Measurements from ENCODE around the gene CD247.

DNA sequence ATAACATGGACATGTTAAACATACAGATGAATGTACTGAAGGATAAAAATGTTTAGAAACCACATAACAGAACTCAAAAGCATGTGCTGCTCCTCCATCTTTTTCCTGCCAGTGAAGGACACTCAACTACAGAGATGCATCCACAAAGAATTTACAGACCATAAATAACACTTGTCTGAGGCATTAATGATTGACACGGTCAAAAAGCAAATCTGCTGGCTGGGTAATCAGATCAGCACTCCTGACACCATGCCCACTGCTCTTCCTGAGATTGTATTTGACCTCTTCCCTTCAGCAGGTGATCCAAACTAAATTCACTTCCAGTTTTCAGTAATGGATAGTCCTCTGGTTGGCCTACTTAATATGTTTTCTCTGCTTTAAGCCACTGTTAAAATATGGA lies 28.6 kb upstream of the CD247 start:
- TF ChIP-seq ETV6 (conservative IDR thresholded peaks at IDR 0.05 in 1 of 2, IDR thresholded peaks at IDR 0.05 in 1 of 2; ENCODE audit: borderline replicate concordance in 1 of 2, low read depth in 1 of 2) (no peak), EGR1 (IDR thresholded peaks at IDR 0.05; ENCODE audit: borderline replicate concordance in 1 of 2, low read depth in 2 of 2, low read length in 2 of 2) (no peak), POLR2A (IDR thresholded peaks at IDR 0.05; ENCODE audit: low read depth, low read length) (no peak), EZH2 (IDR thresholded peaks at IDR 0.05; ENCODE audit: borderline replicate concordance, control insufficient read depth, low read depth, low read length) (no peak), JUND (IDR thresholded peaks at IDR 0.05; ENCODE audit: low read depth, low read length) (no peak), FOXK2 (IDR thresholded peaks at IDR 0.05) (no peak), HDAC2 (IDR thresholded peaks at IDR 0.05) (no peak), YY1 (IDR thresholded peaks at IDR 0.05; ENCODE audit: low read depth, low read length) (no peak), ZNF217 (IDR thresholded peaks at IDR 0.05) (no peak), CHD2 (IDR thresholded peaks at IDR 0.05; ENCODE audit: borderline replicate concordance, low read depth, low read length) (no peak)
- TF ChIP-seq, protein P1, sequence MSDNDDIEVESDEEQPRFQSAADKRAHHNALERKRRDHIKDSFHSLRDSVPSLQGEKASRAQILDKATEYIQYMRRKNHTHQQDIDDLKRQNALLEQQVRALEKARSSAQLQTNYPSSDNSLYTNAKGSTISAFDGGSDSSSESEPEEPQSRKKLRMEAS (IDR thresholded peaks at IDR 0.05; ENCODE audit: low read depth, low read length): no peak
- TF ChIP-seq, protein P2, sequence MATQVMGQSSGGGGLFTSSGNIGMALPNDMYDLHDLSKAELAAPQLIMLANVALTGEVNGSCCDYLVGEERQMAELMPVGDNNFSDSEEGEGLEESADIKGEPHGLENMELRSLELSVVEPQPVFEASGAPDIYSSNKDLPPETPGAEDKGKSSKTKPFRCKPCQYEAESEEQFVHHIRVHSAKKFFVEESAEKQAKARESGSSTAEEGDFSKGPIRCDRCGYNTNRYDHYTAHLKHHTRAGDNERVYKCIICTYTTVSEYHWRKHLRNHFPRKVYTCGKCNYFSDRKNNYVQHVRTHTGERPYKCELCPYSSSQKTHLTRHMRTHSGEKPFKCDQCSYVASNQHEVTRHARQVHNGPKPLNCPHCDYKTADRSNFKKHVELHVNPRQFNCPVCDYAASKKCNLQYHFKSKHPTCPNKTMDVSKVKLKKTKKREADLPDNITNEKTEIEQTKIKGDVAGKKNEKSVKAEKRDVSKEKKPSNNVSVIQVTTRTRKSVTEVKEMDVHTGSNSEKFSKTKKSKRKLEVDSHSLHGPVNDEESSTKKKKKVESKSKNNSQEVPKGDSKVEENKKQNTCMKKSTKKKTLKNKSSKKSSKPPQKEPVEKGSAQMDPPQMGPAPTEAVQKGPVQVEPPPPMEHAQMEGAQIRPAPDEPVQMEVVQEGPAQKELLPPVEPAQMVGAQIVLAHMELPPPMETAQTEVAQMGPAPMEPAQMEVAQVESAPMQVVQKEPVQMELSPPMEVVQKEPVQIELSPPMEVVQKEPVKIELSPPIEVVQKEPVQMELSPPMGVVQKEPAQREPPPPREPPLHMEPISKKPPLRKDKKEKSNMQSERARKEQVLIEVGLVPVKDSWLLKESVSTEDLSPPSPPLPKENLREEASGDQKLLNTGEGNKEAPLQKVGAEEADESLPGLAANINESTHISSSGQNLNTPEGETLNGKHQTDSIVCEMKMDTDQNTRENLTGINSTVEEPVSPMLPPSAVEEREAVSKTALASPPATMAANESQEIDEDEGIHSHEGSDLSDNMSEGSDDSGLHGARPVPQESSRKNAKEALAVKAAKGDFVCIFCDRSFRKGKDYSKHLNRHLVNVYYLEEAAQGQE (IDR thresholded peaks at IDR 0.05; ENCODE audit: low read depth, low read length): no peak
- TF ChIP-seq, protein P3, sequence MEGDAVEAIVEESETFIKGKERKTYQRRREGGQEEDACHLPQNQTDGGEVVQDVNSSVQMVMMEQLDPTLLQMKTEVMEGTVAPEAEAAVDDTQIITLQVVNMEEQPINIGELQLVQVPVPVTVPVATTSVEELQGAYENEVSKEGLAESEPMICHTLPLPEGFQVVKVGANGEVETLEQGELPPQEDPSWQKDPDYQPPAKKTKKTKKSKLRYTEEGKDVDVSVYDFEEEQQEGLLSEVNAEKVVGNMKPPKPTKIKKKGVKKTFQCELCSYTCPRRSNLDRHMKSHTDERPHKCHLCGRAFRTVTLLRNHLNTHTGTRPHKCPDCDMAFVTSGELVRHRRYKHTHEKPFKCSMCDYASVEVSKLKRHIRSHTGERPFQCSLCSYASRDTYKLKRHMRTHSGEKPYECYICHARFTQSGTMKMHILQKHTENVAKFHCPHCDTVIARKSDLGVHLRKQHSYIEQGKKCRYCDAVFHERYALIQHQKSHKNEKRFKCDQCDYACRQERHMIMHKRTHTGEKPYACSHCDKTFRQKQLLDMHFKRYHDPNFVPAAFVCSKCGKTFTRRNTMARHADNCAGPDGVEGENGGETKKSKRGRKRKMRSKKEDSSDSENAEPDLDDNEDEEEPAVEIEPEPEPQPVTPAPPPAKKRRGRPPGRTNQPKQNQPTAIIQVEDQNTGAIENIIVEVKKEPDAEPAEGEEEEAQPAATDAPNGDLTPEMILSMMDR (IDR thresholded peaks at IDR 0.05 in 2 of 3, conservative IDR thresholded peaks at IDR 0.05 in 1 of 3; ENCODE audit: control insufficient read depth in 2 of 3, extremely low read depth in 1 of 3, insufficient read depth in 1 of 3, low read depth in 3 of 3, low read length in 3 of 3): no peak
- TF ChIP-seq, protein P4, sequence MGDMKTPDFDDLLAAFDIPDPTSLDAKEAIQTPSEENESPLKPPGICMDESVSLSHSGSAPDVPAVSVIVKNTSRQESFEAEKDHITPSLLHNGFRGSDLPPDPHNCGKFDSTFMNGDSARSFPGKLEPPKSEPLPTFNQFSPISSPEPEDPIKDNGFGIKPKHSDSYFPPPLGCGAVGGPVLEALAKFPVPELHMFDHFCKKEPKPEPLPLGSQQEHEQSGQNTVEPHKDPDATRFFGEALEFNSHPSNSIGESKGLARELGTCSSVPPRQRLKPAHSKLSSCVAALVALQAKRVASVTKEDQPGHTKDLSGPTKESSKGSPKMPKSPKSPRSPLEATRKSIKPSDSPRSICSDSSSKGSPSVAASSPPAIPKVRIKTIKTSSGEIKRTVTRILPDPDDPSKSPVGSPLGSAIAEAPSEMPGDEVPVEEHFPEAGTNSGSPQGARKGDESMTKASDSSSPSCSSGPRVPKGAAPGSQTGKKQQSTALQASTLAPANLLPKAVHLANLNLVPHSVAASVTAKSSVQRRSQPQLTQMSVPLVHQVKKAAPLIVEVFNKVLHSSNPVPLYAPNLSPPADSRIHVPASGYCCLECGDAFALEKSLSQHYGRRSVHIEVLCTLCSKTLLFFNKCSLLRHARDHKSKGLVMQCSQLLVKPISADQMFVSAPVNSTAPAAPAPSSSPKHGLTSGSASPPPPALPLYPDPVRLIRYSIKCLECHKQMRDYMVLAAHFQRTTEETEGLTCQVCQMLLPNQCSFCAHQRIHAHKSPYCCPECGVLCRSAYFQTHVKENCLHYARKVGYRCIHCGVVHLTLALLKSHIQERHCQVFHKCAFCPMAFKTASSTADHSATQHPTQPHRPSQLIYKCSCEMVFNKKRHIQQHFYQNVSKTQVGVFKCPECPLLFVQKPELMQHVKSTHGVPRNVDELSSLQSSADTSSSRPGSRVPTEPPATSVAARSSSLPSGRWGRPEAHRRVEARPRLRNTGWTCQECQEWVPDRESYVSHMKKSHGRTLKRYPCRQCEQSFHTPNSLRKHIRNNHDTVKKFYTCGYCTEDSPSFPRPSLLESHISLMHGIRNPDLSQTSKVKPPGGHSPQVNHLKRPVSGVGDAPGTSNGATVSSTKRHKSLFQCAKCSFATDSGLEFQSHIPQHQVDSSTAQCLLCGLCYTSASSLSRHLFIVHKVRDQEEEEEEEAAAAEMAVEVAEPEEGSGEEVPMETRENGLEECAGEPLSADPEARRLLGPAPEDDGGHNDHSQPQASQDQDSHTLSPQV (IDR thresholded peaks at IDR 0.05): no peak
